Activated naive CD4-positive, alpha-beta T cell treated with anti-CD3 and anti-CD28 coated beads, Interleukin-2, amount 50 U/mL, for 72 hours (primary cell): ENCODE data around the gene GALR2. TPM values are rescaled to one million over a fixed set of nuclear protein-coding genes. Genes with fewer than 3 reads are reported as not detected.

Source experiments
- ATAC-seq, 2 donors: fragments of 150-1000 bp; cut with Tn5 transposase; 2 replicates each; pipeline ENCODE4 v1.10.0; 2021; ENCODE audit warnings: mild to moderate bottlenecking in 2 of 2, moderate library complexity in 2 of 2
- DNase-seq, 2 donors: peaks; one replicate each; pipeline ENCODE4 v3.0.0; 2021 to 2022; ENCODE audit warnings: low spot score in 2 of 2
- H3K27ac Mint-ChIP-seq, 2 donors: one replicate each; pipeline ENCODE4 v1.8.0; 2022; ENCODE audit warnings: mild to moderate bottlenecking in 2 of 2, mixed read lengths in 2 of 2
- H3K36me3 Mint-ChIP-seq, 2 donors: one replicate each; pipeline ENCODE4 v1.8.0; 2022; ENCODE audit warnings: mixed read lengths in 2 of 2
- H3K9me3 Mint-ChIP-seq, 2 donors: one replicate each; pipeline ENCODE4 v1.8.0; 2022; ENCODE audit warnings: mixed read lengths in 2 of 2
- total RNA-seq, 2 donors: library from RNA; stranded (reverse); gene quantifications; one replicate each; pipeline ENCODE4 v1.2.3, GENCODE V29; 2022

Gene GALR2
- total RNA-seq, 2 donors from 2014 or later, result 6.2 to 14.6 TPM

DNA sequence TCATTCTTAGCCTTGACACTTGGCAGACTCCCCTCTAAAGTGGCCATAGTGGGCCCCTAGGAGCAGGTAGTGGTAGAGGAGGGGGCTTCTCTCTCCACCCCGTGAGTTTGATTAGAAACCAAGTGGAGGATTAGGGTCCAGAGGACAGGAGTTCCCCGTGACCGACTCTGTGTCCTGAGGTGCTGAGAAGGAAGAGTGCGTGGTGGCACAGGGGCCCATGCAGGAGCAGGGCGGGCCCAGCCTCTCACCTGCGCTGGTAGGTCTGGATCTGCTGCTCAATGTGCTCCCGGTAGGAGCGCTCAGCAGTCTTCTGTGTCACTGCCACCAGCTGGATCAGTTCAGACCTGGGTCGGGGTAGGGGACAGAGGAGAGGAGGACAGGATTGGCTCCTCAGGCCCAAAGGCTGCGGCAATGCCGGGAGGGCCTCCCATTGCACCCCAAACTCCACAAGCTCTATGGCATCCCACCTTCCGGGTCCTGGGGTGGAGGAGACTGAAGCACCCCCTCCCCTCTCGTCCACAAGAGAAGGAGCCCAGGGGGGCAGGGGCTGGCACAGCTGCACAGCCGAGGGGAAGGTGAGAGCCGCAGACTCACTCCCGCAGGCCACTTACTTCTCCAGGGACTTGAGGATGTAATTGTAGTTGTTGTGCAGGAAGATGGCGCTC is 10.6 kb downstream of the GALR2 start:
- ATAC-seq (no peak), DNase-seq (no peak)
- Mint-ChIP-seq H3K9me3 (no peaks in the 10 kb centered on the region), H3K27ac (peak overlapping the region in 1 of 2 donors; percentile 26), H3K36me3 (no peaks in the 10 kb centered on the region)

DNA sequence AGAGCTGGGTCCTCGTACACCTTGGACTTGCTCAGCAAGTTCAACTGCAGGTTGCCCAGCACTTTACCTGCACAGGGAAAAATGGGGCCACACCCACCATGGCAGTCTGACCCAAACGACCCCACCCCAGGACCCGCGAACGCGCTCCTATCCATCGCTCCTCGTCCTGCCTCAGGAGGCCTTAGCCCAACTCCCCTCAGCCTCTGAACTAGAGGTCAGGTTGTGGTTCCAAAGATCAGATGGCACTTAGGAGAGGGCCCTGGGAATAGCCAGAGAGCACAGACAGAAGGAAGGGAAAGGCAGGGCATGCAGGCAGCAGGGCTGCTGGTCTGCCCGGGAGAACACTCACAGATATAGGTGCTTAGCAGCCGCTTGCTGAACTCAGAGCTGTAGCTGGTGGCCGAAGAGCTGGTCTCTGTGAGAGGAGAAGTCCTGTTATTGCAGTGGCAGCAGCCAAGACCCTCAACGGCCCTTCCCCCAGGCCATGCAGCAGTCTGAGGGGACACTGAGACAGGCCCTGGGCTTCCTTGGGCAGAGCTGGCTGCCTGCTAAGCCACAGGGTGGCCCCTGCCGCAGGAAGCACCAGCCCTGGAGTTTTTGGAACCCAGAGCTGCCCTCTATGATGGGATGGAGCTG is 11.3 kb downstream of the GALR2 start:
- peak in 1 of 2 donors; percentile 35 for DNase-seq
- Mint-ChIP-seq H3K9me3 (no peaks in the 10 kb centered on the region), H3K36me3 (no peaks in the 10 kb centered on the region), H3K27ac (peak overlapping the region in 1 of 2 donors; percentile 26)
- no peak for ATAC-seq

DNA sequence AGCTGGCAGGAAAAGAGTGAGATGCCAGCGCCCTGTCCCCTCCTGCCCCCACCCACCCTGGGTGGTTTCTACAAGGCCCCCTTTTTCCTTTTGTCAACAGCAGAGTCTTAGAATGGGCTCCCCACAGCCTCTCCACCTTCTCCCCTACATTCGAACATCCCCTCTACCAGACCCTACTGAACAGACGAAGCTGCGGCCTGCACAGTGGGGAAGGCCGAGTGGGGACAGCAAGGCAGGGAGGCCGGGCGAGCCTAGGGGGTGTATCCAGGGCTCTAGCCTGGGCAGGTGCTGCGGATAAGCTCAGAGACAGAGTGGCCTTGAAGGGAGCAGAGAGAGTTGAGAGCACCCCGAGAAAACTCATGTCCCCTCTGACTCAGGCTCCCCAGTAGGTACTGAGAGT is 11.8 kb downstream of the GALR2 start:
- no peaks in the 10 kb centered on the region for H3K36me3 Mint-ChIP-seq
- H3K27ac Mint-ChIP-seq, result peak overlapping the region in 1 of 2 donors; percentile 26
- no peak for DNase-seq
- ATAC-seq, result no peak
- no peaks in the 10 kb centered on the region for H3K9me3 Mint-ChIP-seq

DNA sequence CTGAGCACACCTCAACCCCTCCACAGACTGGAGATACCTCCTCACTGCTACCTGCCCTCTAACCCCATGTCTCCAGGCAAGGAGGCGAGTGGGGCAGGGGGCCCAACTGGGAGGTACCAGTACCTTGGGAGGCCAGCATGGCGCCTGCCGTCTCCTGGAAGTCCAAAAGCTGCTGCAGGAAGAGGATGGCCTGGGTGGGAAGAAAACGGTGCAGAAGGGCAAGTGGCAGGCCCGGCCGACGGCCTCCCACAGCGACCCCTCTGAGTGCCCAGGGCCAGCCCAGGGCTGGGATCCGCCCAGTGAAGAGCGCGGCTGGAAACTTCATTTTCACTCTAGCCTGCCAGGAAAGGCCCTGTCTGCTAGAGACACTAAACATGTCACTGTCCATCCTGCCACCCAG is 12.9 kb downstream of the GALR2 start:
- DNase-seq (no peak), ATAC-seq (no peak)
- Mint-ChIP-seq H3K27ac (peak overlapping the region in 1 of 2 donors; percentile 50), H3K9me3 (no peaks in the 10 kb centered on the region), H3K36me3 (no peaks in the 10 kb centered on the region)

DNA sequence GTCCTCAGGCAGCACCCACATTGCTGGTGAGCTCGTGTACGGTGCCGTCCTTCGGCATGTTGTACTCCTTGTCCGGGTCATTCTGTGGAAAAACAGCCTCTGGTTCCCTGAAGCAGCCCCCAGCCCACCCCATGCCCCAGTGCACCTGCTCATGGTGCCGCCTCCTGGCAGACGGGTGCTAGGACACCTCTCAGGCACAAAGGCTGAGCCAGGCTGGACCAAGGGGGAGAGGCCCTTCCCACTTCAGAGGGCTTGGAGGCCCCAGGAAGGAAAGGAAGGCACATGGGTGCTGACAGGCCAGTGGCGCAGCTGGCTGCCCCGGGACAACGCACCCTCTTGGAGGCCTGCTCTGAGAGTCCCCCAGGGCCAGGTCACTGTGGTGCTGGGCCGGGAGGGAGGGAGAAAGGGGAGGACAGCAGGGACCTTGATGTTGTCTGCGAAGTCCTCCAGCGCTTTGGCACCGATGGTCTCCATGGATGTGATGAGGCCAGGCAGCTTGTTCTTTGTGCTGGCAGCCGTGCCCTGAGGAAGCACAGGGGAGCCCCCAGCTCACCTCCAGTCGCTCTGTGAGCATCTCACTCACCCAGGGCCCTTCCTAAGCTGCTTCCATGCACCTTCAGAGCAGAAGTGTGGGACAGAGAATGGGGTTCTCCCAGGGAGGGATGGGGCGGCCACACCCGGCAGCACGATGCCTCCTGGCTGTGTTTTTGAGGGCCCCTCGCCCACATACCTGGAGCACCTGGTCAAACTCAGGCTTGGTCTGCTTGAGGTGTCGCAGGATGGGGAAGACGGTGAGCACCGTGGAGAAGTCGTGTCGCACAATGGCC is 13.7 kb downstream of the GALR2 start:
- H3K9me3 Mint-ChIP-seq, result no peaks in the 10 kb centered on the region
- DNase-seq, result no peak

DNA sequence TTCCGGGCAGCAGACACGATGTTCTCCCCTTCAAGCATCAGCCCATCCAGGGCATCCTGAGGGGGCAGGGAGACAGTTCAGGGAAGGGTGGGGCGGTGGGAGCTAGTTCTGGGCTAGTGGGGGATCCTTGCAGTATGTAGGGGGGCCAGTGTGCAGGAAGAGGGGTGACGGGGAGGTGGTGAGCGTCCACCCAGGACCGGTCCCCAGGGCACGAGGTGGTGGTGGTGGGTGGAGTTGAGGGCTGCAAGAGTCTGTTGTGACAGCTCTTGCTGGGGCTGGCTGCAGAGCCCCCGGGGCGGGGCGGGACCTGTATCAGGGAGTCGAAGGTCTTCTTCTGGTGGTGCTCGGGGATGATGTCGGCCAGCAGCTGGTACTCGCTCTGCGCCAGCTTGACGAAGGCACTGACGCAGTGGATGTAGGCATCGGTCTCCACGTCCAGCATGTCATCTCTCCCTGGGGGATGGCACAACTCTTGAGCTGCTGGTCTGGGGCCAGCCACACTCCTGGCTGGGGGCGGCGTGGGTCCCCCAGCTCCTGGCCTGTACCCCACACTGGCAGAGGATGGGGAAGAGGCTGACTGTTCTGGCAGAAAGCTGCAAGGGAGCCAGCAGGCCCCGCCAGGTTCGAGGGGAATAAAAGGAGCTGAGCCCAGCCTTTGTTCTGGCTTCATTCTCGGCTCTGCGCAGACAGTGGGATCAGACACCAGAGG is 14.4 kb downstream of the GALR2 start:
- ATAC-seq (no peak), DNase-seq (no peak)
- Mint-ChIP-seq H3K27ac (peak overlapping the region in 1 of 2 donors; percentile 23), H3K9me3 (no peaks in the 10 kb centered on the region), H3K36me3 (no peaks in the 10 kb centered on the region)

More for the DNA sequence above, 13.7 kb downstream of the GALR2 start:
- peak in 1 of 2 donors; percentile 20 for ATAC-seq
- peak overlapping the region in 1 of 2 donors; percentile 50 for H3K27ac Mint-ChIP-seq
- H3K36me3 Mint-ChIP-seq, result no peaks in the 10 kb centered on the region

DNA sequence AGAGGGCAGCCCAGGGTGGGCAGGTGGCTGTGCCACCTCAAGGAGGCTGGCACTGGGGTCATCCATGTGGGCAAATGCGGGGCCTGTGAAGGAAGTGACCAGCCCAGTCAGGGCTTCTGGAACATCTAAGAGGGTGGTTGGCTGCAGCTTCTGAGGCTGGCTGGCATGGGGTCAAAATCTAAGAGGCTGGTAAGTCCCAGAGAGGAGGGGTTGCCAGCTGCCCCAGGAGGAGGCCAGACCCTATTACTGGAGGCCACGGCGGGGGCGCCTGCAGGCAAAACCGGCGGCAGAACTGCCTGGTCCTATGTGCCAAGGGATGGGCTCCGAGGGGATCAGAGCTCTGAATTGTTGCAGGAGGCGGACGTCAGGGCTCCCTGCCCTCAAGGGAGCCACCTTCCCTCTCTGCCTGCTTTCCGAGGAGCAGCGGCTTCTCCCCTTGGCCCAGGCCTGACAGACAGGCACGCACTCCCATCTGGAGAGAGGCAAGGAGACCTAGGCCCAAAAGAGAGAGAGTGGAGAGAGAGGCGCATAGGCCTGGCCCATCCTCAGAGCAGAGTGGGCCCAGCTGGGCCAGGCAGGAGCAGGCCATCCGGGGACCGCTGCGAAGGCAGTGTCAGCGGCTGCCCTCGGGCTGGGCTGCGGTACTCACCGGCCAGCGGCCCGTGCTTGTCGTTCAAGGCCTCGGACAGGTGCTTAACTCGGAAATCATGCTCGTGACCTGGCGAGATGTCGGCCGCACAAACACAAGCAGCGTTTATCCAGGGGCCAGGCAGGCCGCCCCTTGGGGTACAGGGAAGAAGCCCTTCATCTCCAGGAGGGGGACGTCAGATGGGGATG is 15.3 kb downstream of the GALR2 start:
- ATAC-seq (no peak), DNase-seq (no peak)
- no peaks in the 10 kb centered on the region for H3K9me3 Mint-ChIP-seq
- H3K27ac Mint-ChIP-seq, result peak overlapping the region in 1 of 2 donors; percentile 9
- H3K36me3 Mint-ChIP-seq, result no peaks in the 10 kb centered on the region

DNA sequence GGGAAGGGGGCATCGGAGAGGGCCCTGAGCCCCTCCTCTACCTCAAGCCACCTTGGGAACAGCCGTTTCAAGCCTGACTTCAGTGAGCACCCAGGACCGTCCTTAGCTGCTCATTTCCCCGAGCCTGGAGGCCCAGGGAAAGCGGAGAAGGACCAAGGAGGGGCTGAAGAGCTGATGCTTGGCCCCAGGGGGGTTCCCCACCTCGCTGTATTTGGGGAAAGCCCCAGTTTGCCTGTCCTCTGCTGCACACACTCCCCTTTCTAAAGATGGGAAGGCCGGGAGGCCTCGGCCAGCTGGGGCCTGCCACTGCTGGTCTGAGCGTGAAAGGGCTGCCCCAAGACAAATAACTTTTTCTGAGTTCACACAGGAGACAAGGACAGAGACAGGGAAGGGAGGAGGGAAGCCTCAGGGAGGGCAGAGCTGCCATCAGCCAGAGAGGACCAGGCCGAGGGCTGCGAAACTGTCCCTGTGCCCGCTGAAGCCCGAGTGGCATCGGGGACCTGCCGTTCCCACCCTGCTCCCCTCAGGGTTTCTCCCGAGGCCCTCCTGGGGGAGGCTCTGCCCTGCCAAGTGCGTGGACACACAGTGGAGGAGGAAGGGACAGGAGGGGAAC is 16.0 kb downstream of the GALR2 start:
- ATAC-seq (no peak), DNase-seq (no peak)
- H3K9me3 Mint-ChIP-seq, result no peaks in the 10 kb centered on the region
- peak overlapping the region in 1 of 2 donors; percentile 72 for H3K27ac Mint-ChIP-seq
- H3K36me3 Mint-ChIP-seq, result no peaks in the 10 kb centered on the region

DNA sequence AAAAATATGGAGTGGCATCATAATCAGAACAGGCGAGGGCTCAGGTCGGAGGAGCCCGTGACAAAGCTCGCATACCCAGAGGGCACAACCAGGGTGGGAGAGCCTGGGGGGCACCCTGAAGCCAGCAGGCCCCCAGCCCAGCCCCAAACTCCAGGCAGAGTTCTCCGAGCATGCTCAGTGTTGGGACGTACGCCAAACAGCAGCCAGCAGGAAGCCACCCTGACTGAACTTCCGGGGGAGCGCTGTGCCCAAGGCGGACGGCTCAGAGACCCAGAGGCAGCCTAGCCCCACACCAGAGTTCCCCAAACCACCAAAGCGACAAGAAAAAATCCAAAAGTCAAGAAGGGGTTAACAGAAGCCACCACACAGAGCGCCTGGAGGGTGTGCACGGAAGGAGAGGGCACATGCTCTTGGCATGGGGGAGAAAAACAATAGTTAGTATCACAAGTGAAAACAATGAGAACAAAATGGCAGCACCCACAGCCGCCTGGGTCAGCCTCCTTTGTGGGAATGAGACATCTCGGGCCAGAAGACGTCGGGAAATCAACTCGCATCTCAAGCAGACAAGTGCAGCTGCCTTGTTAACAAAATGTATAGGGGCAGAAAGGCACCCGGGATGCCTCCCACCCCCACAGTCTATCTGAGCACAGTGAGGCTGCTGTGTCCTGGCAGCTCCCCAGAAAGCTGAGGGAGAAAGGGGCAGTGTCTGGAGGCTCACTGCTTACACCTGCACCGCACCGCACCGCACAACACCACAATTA is 17.1 kb downstream of the GALR2 start:
- peaks cover 0 to 4% of the 10 kb centered on the region in 2 donors for H3K36me3 Mint-ChIP-seq
- DNase-seq, result no peak
- H3K27ac Mint-ChIP-seq, result peak overlapping the region; percentile 78 to 88

DNA sequence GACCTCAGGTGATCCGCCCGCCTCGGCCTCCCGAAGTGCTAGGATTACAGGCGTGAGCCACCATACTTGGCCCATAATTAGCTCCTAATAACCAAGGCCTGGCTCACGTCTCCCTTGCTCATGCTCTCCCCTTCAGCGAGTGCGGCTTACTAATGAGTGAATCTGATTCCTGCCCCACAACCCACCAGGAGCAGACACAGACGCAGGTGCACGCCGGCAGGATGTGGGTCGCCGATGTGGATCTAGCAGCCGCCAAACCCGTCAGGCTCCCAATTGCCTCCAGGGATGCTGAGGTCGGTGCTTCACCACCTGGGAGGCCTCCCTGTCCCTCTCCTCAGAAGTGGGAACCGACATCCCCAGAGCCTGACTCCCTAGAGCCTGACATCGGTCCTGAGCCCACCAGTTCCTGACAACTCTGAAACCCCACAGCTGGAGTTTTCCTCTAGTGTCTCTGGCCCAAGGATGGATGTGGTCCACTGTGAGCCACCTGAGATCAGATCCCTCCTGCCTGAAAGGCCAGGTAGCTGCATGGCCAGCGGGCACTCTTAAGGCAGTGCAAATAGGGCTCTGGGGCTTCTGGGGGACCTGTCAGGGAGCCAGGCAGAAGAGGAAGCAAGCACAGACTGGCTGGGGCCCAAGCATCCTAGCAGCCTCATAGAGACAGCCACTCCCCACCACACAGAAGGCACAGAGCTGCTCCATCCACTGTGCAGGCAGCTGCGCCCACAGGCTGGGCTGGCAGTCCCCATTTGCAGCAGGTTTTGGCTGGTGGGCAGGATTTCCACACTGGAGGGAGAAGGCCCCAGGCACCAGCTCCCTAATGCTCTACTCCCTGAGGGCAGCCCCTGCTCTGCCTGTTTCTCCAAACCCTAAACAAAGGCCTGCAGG is 18.2 kb downstream of the GALR2 start:
- ATAC-seq, result no peak
- no peak for DNase-seq
- H3K27ac Mint-ChIP-seq, result peak overlapping the region in 1 of 2 donors; percentile 29
- peaks cover 2 to 4% of the 10 kb centered on the region in 2 donors for H3K36me3 Mint-ChIP-seq
- H3K9me3 Mint-ChIP-seq, result no peaks in the 10 kb centered on the region

More for the DNA sequence above, 17.1 kb downstream of the GALR2 start:
- peak; percentile 48 to 50 for ATAC-seq
- H3K9me3 Mint-ChIP-seq, result no peaks in the 10 kb centered on the region

DNA sequence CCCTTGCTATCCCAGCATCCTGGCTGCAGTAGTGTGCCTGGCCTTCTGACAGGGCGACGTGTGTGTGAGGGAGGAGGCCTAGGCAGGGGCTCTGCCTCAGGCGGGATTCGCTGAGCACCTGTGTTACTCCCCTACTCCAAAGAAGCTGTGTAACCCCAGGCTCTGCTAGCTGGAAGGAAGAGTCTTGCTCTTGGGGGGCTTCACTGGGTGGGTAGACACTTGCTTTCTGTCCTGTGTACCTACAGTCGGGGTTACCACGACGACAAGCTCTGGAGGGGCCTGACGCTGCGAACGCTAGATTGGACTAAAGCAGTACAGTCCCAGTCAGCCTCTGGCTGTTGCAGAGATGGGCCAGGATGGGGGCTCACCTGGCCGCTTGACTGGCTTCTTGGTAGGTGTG is 19.5 kb downstream of the GALR2 start:
- Mint-ChIP-seq H3K27ac (peak overlapping the region in 1 of 2 donors; percentile 29), H3K36me3 (peaks cover 4 to 7% of the 10 kb centered on the region in 2 donors), H3K9me3 (no peaks in the 10 kb centered on the region)
- DNase-seq (no peak), ATAC-seq (no peak)

DNA sequence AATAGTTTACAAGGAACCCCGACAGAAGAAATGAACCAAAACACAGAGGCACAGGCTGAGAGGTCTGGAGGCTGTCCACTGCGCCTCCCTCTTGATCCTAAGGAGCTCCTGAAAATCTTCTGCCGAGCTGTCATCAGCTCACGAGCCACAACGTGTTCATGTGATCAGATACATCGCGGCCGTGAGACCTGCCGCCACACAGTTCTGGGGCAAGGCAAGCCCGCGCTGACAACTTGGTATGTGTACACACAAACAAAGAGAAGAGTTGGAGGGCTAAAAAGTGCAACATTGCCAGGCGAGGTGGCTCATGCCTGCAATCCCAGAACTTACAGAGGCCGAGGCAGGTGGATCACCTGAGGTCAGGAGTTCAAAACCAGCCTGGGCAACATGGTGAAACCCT is 21.4 kb downstream of the GALR2 start:
- Mint-ChIP-seq H3K27ac (peak overlapping the region in 1 of 2 donors; percentile 15), H3K36me3 (peaks cover 4 to 12% of the 10 kb centered on the region in 2 donors), H3K9me3 (no peaks in the 10 kb centered on the region)
- no peak for ATAC-seq
- no peak for DNase-seq

DNA sequence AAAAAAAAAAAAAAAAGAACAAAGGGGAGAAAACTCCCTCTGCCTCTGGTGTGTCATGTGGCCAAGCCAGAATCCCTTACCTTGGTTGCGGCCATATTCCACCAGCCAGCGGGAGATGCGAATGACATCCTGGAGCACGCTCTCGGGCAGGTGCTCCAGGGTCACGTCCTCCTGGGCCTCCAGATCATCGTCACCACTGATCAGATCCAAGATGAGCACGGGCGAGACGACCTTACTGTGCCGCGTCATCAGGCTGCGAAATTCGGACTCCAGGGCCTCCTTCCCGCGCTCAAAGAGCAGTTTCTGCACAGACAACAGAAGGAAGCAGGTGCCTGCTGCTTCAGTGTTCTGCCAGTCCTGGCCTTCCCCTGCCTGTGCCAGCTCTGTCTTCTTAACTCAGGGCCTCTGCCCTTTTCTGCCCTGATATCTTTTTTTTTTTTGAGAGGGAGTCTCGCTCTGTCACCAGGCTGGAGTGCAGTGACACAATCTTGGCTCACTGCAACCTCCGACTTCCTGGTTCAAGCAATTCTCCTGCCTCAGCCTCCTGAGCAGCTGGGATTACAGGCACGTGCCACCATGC is 23.2 kb downstream of the GALR2 start:
- ATAC-seq, result no peak
- Mint-ChIP-seq H3K36me3 (peaks cover 11 to 12% of the 10 kb centered on the region in 2 donors), H3K27ac (no peak overlapping the region), H3K9me3 (no peaks in the 10 kb centered on the region)
- DNase-seq, result no peak

DNA sequence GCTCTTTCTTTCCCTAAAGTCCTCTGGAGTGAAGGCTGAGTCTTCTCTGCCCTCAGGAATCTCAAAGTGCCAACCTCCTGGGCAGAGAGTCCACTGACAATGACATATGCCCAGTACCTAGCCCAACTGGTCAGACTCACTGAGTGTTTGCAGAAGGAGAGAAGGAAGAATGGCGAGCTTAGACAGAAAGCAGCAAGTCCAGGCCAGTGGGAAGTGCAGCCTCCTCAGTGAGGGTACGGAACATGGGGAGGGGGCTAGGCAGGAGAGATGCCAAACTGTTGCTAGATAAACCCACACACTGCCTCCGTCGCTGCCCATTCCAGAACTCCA is 28.3 kb downstream of the GALR2 start:
- H3K9me3 Mint-ChIP-seq, result no peaks in the 10 kb centered on the region
- no peak for DNase-seq
- H3K27ac Mint-ChIP-seq, result peak overlapping the region; percentile 94 to 98
- H3K36me3 Mint-ChIP-seq, result peaks cover 16 to 18% of the 10 kb centered on the region in 2 donors
- ATAC-seq, result no peak
